Neural crest cell (in vitro differentiated cells): ENCODE measurements around the gene DYRK2. TPM values are rescaled to one million over a fixed set of nuclear protein-coding genes. Genes with fewer than 3 reads are reported as not detected.

Experiments
- DNase-seq: peaks from one replicate; pipeline ENCODE4 v3.0.0; 2021; ENCODE audit warnings: low read depth, mixed read lengths, low spot score
- H3K27ac Mint-ChIP-seq: one replicate; pipeline ENCODE4 v1.8.0; 2021; ENCODE audit warnings: mild to moderate bottlenecking, mixed read lengths; ENCODE audit not compliant: unreplicated experiment
- H3K27me3 Mint-ChIP-seq: 2 replicates; pipeline ENCODE4 v1.8.0; 2021; ENCODE audit warnings: low read depth, mild to moderate bottlenecking, mixed read lengths
- H3K36me3 Mint-ChIP-seq: 2 replicates; pipeline ENCODE4 v1.8.0; 2021; ENCODE audit warnings: low read depth, mild to moderate bottlenecking, mixed read lengths
- H3K4me1 Mint-ChIP-seq: 2 replicates; pipeline ENCODE4 v1.8.0; 2021; ENCODE audit warnings: mixed read lengths
- H3K4me3 Mint-ChIP-seq: one replicate; pipeline ENCODE4 v1.8.0; 2021; ENCODE audit warnings: mild to moderate bottlenecking, mixed read lengths
- H3K9me3 Mint-ChIP-seq: 2 replicates; pipeline ENCODE4 v1.8.0; 2021; ENCODE audit warnings: mixed read lengths
- CTCF ChIP-seq: fragments of 200-600 bp; sonication (generic); conservative IDR thresholded peaks from 2 replicates; pipeline ENCODE4 v1.5.0; 2021; ENCODE audit warnings: antibody characterized with exemption, mild to moderate bottlenecking
- total RNA-seq: library from RNA; stranded (reverse); gene quantifications from 2 replicates; pipeline ENCODE4 v1.2.1, GENCODE V29; 2021

DYRK2 gene
- total RNA-seq, 1 donor from 2014 or later, result 48.1 TPM

GRCh38 chr12:67665679-67666078, 17.1 kb downstream of the DYRK2 start:
- DNase-seq, result no peak
- H3K27ac Mint-ChIP-seq, result no peak overlapping the region
- no peak for TF ChIP-seq CTCF
- H3K4me3 Mint-ChIP-seq, result no peak overlapping the region
- H3K36me3 Mint-ChIP-seq, result peaks cover 9% of the 10 kb centered on the region
- no peaks in the 10 kb centered on the region for H3K27me3 Mint-ChIP-seq
- no peaks in the 10 kb centered on the region for H3K9me3 Mint-ChIP-seq
- peaks cover 41% of the 10 kb centered on the region for H3K4me1 Mint-ChIP-seq

- no peak for TF ChIP-seq CTCF
- no peaks in the 10 kb centered on the region for H3K9me3 Mint-ChIP-seq
- H3K27me3 Mint-ChIP-seq, result no peaks in the 10 kb centered on the region
- DNase-seq, result no peak
- H3K27ac Mint-ChIP-seq, result no peak overlapping the region
- H3K4me1 Mint-ChIP-seq, result peaks cover 32% of the 10 kb centered on the region
- no peak overlapping the region for H3K4me3 Mint-ChIP-seq
- peaks cover 6% of the 10 kb centered on the region for H3K36me3 Mint-ChIP-seq
Measured at GRCh38 chr12:67666605-67667004, 18.1 kb downstream of the DYRK2 start.

DNA sequence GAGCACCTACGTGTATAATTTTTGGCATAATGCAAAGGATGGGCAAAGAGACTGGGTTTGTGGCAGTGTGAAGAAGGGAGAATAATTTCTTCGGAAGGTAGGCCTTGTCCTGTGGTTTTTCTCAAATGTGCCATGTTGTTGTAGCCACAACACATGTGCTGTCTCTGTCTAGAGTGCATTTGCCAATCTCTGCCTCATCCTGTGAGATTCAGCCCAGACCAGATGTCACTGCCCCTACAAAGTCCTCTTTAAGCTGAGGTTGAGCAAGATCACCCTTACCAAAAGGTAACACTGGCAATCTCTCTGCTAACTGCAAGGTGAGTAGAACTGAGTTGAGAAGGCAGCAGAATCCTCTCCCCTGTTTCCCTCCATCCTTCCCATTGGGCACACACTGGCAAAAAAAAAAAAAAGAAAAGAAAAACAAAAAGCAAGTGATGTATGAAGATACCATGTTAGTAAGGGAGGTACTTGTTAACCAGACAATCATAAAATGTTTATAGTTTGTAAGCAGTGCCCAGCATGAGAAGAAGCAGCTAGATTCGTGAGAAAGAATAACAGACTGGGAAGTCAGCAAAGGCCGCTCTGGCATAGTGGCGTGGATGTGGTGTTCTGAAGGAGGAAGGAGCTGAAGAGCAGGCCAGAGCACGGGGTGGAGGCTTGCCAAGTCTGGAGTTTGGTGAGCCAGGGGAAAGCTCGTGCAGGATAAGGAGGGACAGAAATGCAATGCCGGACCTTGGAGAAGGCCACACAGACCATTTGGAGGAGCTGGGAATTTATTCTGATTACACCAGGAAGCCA, 18.9 kb downstream of the DYRK2 start:
- peaks cover 12% of the 10 kb centered on the region for H3K36me3 Mint-ChIP-seq
- H3K4me3 Mint-ChIP-seq, result no peak overlapping the region
- DNase-seq, result no peak
- no peaks in the 10 kb centered on the region for H3K27me3 Mint-ChIP-seq
- peak overlapping the region; percentile 66 for H3K27ac Mint-ChIP-seq
- H3K9me3 Mint-ChIP-seq, result peaks cover 5% of the 10 kb centered on the region
- TF ChIP-seq CTCF, result no peak
- peaks cover 28% of the 10 kb centered on the region for H3K4me1 Mint-ChIP-seq

DNA sequence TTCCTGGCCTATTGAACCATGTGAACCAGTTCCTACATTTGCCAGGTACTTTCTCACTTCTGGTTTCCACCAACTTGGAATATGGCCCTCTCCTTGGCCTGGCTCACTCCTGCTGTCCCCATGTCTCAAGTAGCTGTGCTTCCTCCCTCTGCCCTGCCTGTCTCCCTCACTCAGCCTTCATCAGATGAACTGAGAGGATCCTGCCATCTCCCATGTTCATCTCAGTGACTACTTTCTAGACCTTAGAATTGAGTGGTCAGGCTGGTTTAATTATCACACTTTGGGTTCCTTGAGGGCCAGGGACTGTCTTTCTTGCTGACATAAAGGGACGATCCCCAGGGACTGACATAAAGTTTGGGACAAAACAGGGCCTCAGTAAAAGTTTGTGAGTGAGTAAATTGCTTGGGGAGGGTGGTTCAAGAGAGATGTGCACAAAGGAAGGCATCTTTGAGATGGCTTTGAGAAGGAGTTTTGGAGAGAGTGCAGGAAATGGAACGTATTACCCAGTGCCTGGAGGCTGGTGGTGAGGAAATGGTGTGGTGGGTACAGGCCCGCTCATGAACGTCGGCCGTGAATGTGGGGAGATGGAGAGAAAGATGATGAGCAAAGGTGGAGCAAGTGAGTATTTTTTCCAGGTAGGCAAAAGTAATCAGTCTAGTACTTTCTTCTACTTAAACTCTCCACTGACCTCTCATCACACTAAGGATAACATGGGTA, 20.8 kb downstream of the DYRK2 start:
- H3K4me3 Mint-ChIP-seq, result no peak overlapping the region
- peaks cover 16% of the 10 kb centered on the region for H3K4me1 Mint-ChIP-seq
- TF ChIP-seq CTCF, result no peak
- no peak for DNase-seq
- no peaks in the 10 kb centered on the region for H3K27me3 Mint-ChIP-seq
- H3K9me3 Mint-ChIP-seq, result peaks cover 16% of the 10 kb centered on the region
- H3K36me3 Mint-ChIP-seq, result peaks cover 24% of the 10 kb centered on the region
- H3K27ac Mint-ChIP-seq, result no peak overlapping the region

DNA sequence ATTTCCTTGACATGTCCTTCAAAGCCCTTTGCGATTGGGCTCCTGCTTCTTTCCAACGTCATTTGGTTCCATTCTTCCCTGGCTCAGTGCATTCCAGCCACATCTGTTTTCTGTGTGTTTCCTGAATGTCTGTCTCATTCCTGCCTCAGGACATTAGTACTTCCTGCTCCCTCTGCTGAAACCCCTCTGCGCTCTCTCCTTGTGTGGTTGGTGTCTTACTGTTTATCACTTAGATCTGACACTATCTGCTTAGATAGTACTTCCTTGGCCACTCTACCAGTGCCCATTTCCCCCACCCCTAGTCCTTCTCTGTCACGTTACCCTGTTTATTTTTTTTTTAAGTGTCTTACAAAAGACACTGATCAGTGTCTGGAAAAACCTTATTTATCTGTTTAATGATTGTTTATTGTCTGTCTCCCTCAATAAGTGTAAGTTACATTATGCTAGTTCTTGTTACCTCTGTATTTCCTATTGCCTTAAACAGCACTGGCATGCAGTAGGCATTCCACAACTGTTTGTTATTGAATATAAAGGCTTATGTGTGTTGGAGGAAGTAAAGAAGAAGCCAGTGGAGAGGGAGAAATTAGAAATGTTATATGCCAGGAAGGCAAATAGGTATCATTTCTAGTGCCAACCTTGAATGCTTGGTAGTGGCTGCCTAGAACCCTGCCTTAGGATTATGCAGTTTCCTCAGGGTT, 21.5 kb downstream of the DYRK2 start:
- H3K4me3 Mint-ChIP-seq, result no peak overlapping the region
- DNase-seq, result no peak
- H3K9me3 Mint-ChIP-seq, result peaks cover 16% of the 10 kb centered on the region
- TF ChIP-seq CTCF, result no peak
- H3K27ac Mint-ChIP-seq, result no peak overlapping the region
- H3K4me1 Mint-ChIP-seq, result peaks cover 13% of the 10 kb centered on the region
- no peaks in the 10 kb centered on the region for H3K27me3 Mint-ChIP-seq
- H3K36me3 Mint-ChIP-seq, result peaks cover 28% of the 10 kb centered on the region
